Panc1 (cell line): ENCODE results near the gene PRIMPOL.
"Not testable (repeated sequence)": the region's sequence is repeated elsewhere in the genome, so short reads cannot be mapped to it uniquely, and the experiment has no call there.

Source experiments
- CTCF ChIP-seq: fragments of 450-650 bp; IDR thresholded peaks from 2 replicates; pipeline ENCODE4 v1.5.1; 2017; ENCODE audit warnings: mild to moderate bottlenecking
- POLR2AphosphoS5 ChIP-seq: IDR thresholded peaks from 2 replicates; pipeline ENCODE4 v1.6.1; 2012; ENCODE audit warnings: mild to moderate bottlenecking, low read depth, low read length, moderate library complexity

GRCh38 chr4:184616168-184616567 is 33.4 kb upstream of the PRIMPOL start:
- not testable (repeated sequence) for TF ChIP-seq CTCF, POLR2AphosphoS5
